Upper lobe of left lung (tissue), 6 donors: ENCODE results near the gene C3orf22. TPM values are rescaled to one million over a fixed set of nuclear protein-coding genes. Genes with fewer than 3 reads are reported as not detected.

Experiments used
- ATAC-seq, 2 donors: fragments of 200-7000 bp; cut with Tn5 transposase; one replicate each; pipeline ENCODE4 v1.9.1; 2022; ENCODE audit warnings: mild to moderate bottlenecking in 2 of 2, moderate library complexity in 2 of 2; ENCODE audit not compliant: low FRiP score in 2 of 2
- DNase-seq, 2 donors: peaks; one replicate each; pipeline ENCODE4 v3.0.0-alpha.2; 2019 to 2020
- H3K27ac ChIP-seq, 4 donors: fragments of 200-600 bp; sonication (generic); one replicate each; pipeline ENCODE4 v1.5.1; 2016 to 2019
- H3K27me3 ChIP-seq, 4 donors: fragments of 200-600 bp; sonication (generic); one replicate each; pipeline ENCODE4 v1.5.1; 2017 to 2019
- H3K36me3 ChIP-seq, 4 donors: fragments of 200-600 bp; sonication (generic); one replicate each; pipeline ENCODE4 v1.5.1; 2016 to 2019
- H3K4me1 ChIP-seq, 4 donors: fragments of 200-600 bp; sonication (generic); one replicate each; pipeline ENCODE4 v1.5.1; 2018 to 2019
- H3K4me3 ChIP-seq, 4 donors: fragments of 200-600 bp; sonication (generic); one replicate each; pipeline ENCODE4 v1.5.1; 2017 to 2019; ENCODE audit warnings: mild to moderate bottlenecking in 2 of 4, moderate library complexity in 1 of 4
- H3K9me3 ChIP-seq, 4 donors: fragments of 200-600 bp; sonication (generic); one replicate each; pipeline ENCODE4 v1.5.1; 2018 to 2019
- CTCF ChIP-seq, 6 experiments: fragments of 450-650 bp in 4 of 6; fragments of 200-600 bp in 2 of 6; sonication (generic) in 2 of 6; IDR thresholded peaks; one replicate each; pipeline ENCODE4 v1.5.1; 2016 to 2019; ENCODE audit warnings: antibody characterized with exemption in 6 of 6
- EP300 ChIP-seq, 4 donors: sonication (generic); formaldehyde crosslinking; IDR thresholded peaks; one replicate each; pipeline ENCODE4 v1.5.1; 2017; ENCODE audit warnings: antibody characterized with exemption in 4 of 4, control low read depth in 2 of 4
- POLR2A ChIP-seq, 4 donors: fragments of 450-650 bp; IDR thresholded peaks; one replicate each; pipeline ENCODE4 v1.5.1; 2016 to 2017; ENCODE audit warnings: antibody characterized with exemption in 4 of 4, mild to moderate bottlenecking in 2 of 4
- POLR2AphosphoS5 ChIP-seq, 2 donors: sonication (generic); formaldehyde crosslinking; IDR thresholded peaks; one replicate each; pipeline ENCODE4 v1.5.1; 2017; ENCODE audit warnings: antibody characterized with exemption in 2 of 2
- WGBS, 2 donors: methylation state at CpG; one replicate each; pipeline ENCODE4 v1.1.5; 2017 to 2018; 5-methylcytosine and 5-hydroxymethylcytosine counted together
- total RNA-seq, 6 donors: library from RNA; depleted of rRNA in 4 of 6; stranded (reverse); fragments of >200 nt in 4 of 6; gene quantifications; one replicate each; pipeline versions ENCODE4 v1.1.0 to v1.2.1, GENCODE V29; 2016 to 2021
- donor health status: DM: no; HTN: no; CAD: no; lungs with moderate emphysema.
- donor health status: DM: no; HTN: yes; CAD: no; lungs with severe emphysema.

Gene C3orf22
- total RNA-seq, 6 donors from 2014 or later, result not detected

- peaks cover 0 to 11% (median 3%) of the 10 kb centered on the region in 4 donors for H3K27me3 ChIP-seq
- peak overlapping the region in 1 of 4 donors; percentile 54 for H3K4me3 ChIP-seq
- no peaks in the 10 kb centered on the region for H3K36me3 ChIP-seq
- DNase-seq, result no peak
- H3K27ac ChIP-seq, result no peak overlapping the region
- WGBS, 2 donors, result 74 to 79% methylated on average over 9 to 12 of the region's 12 CpGs
- peaks cover 9 to 26% (median 17%) of the 10 kb centered on the region in 4 donors for H3K4me1 ChIP-seq
- ATAC-seq, result no peak
- TF ChIP-seq CTCF (IDR thresholded peaks at IDR 0.05) (no peak), POLR2A (IDR thresholded peaks at IDR 0.05) (no peak)
- no peaks in the 10 kb centered on the region for H3K9me3 ChIP-seq
These were observed 33.5 kb downstream of the C3orf22 start for GRCh38 chr3:126525091-126525852.

GRCh38 chr3:126524429-126524988, 34.2 kb downstream of the C3orf22 start:
- peak in 1 of 2 donors; percentile 41 for ATAC-seq
- H3K27ac ChIP-seq, result peak overlapping the region in 3 of 4 donors; percentile 43 to 69 (median 52)

GRCh38 chr3:126523745-126524428, 34.8 kb downstream of the C3orf22 start, which contains the start of gene CHST13:
TSS of gene CHST13 (plus strand) at chr3:126524155. CDS start at chr3:126524333, 178 bp downstream.
- Histone ChIP-seq H3K9me3 (no peaks in the 10 kb centered on the region), H3K36me3 (no peaks in the 10 kb centered on the region), H3K4me3 (peak within 1 kb of the TSS in 3 of 4 donors; percentile 45 to 54 (median 50)), H3K27ac (peak within 1 kb of the TSS in 3 of 4 donors; percentile 43 to 69 (median 52)), H3K4me1 (peaks cover 9 to 26% (median 17%) of the 10 kb centered on the region in 4 donors), H3K27me3 (peaks cover 0 to 11% (median 3%) of the 10 kb centered on the region in 4 donors)
- WGBS, 2 donors, result 11 to 18% methylated on average over 10 to 24 of the region's 56 CpGs
- peak in 1 of 2 donors; percentile 85 for ATAC-seq
- peak; percentile 50 to 92 for DNase-seq
- TF ChIP-seq POLR2A (IDR thresholded peaks at IDR 0.05) (peak in 1 of 4 donors; percentile 49), EP300 (IDR thresholded peaks at IDR 0.05) (no peak), CTCF (IDR thresholded peaks at IDR 0.05) (peak in 1 of 6 experiments; percentile 15)

More at GRCh38 chr3:126524429-126524988, 34.2 kb downstream of the C3orf22 start:
- no peaks in the 10 kb centered on the region for H3K9me3 ChIP-seq
- peaks cover 0 to 11% (median 3%) of the 10 kb centered on the region in 4 donors for H3K27me3 ChIP-seq
- H3K4me1 ChIP-seq, result peaks cover 9 to 26% (median 17%) of the 10 kb centered on the region in 4 donors
- no peaks in the 10 kb centered on the region for H3K36me3 ChIP-seq
- peak overlapping the region in 3 of 4 donors; percentile 45 to 54 (median 50) for H3K4me3 ChIP-seq
- 1 to 12% methylated on average over 13 to 28 of the region's 31 CpGs for WGBS, 2 donors
- no peak for TF ChIP-seq POLR2A (IDR thresholded peaks at IDR 0.05)
- no peak for TF ChIP-seq EP300 (IDR thresholded peaks at IDR 0.05)
- no peak for TF ChIP-seq CTCF (IDR thresholded peaks at IDR 0.05)
- no peak for TF ChIP-seq POLR2AphosphoS5 (IDR thresholded peaks at IDR 0.05)
- no peak for DNase-seq

GRCh38 chr3:126522363-126522788, 36.4 kb downstream of the C3orf22 start:
- ATAC-seq, result peak in 1 of 2 donors; percentile 64

More at GRCh38 chr3:126522363-126522788, 36.4 kb downstream of the C3orf22 start:
- H3K27me3 ChIP-seq, result peaks cover 0 to 11% (median 3%) of the 10 kb centered on the region in 4 donors
- H3K9me3 ChIP-seq, result no peaks in the 10 kb centered on the region
- no peak overlapping the region for H3K4me3 ChIP-seq
- H3K36me3 ChIP-seq, result no peaks in the 10 kb centered on the region
- H3K4me1 ChIP-seq, result peaks cover 9 to 22% (median 14%) of the 10 kb centered on the region in 4 donors
- DNase-seq, result peak in 1 of 2 donors; percentile 64
- no peak overlapping the region for H3K27ac ChIP-seq
- TF ChIP-seq CTCF (IDR thresholded peaks at IDR 0.05) (peak; percentile 82 to 90 (median 88)), POLR2AphosphoS5 (IDR thresholded peaks at IDR 0.05) (no peak), EP300 (IDR thresholded peaks at IDR 0.05) (no peak), POLR2A (IDR thresholded peaks at IDR 0.05) (no peak)
- 0 to 1% methylated on average over 6 of the region's 6 CpGs for WGBS, 2 donors
